Motor neuron (in vitro differentiated cells): ENCODE data around the gene ESRRG. TPM values are rescaled to one million over a fixed set of nuclear protein-coding genes. Genes with fewer than 3 reads are reported as not detected.

ENCODE experiments used
- ATAC-seq, 8 experiments: fragments of 200-7000 bp; cut with Tn5 transposase; replicated peaks in 6 of 8; 2 replicates each; pipeline ENCODE4 v1.8.0; 2021; ENCODE audit warnings: mild to moderate bottlenecking in 8 of 8, moderate library complexity in 8 of 8
- H3K27ac ChIP-seq, 2 donors: fragments of 250-450 bp; sonication (Bioruptor Pico); 2 replicates each; pipeline ENCODE4 v1.9.0; 2021; ENCODE audit warnings: antibody characterized with exemption in 2 of 2, mild to moderate bottlenecking in 2 of 2, moderate library complexity in 1 of 2
- H3K4me1 ChIP-seq, 2 donors: fragments of 250-450 bp; sonication (Bioruptor Pico); replicated peaks in 1 of 2; 2 replicates each; pipeline ENCODE4 v1.6.1; 2021; ENCODE audit warnings: antibody characterized with exemption in 2 of 2, mild to moderate bottlenecking in 2 of 2, moderate library complexity in 1 of 2
- H3K4me3 ChIP-seq, 5 donors: fragments of 250-450 bp; sonication (Bioruptor Pico); 2 replicates each; pipeline ENCODE4 v1.9.0; 2021; ENCODE audit warnings: antibody characterized with exemption in 5 of 5, mild to moderate bottlenecking in 5 of 5, moderate library complexity in 4 of 5
- WGBS, 10 experiments: fragments of 450-650 bp; shearing (Covaris generic); methylation state at CpG; one replicate each; pipeline ENCODE4 v1.0.0; 2022; 5-methylcytosine and 5-hydroxymethylcytosine counted together
- in situ Hi-C, 9 experiments: fragments of 400-800 bp; cut with MboI; loops; one replicate each; pipeline ENCODE4 v1.15.0; 2021; ENCODE audit warnings: low sequenced_read_pairs in 9 of 9, low pct_unique_long_range_greater_than_20kb in 2 of 9; ENCODE audit not compliant: unreplicated experiment in 9 of 9
- total RNA-seq, 8 experiments: library from RNA; unstranded; fragments of 300-600 nt; gene quantifications; 2 replicates each; pipeline versions ENCODE4 v1.2.3 to v1.2.4, GENCODE V29; 2022

The ESRRG gene
- total RNA-seq, 8 experiments from 2014 or later, result 0.31 to 67.1 (median 32.6) TPM

DNA sequence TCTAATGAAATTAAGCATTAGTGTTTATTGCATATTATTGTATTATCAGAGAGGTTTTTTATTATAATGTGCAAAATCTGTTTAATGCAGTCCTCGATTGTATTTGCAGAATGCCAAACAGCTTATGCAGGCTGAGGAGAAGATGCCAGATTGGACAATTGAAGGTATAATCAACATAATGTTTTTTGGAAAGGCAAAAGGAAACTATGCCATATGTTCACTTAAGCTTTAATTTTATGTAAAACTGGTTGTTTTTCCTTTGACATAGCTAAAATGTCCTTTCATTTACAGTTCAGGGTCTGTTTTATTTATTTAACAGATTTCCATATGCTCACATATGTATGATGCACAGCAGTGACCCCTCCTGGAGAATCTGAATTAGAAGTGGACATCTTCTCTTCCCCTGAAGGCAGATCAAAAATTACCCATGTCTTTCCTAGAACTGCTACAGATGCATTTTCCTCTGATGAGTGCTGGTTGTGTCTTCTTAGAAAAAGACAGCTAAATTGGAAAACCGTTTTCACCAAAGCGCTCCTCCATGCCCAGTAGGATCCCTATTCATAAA, 156.5 kb downstream of the ESRRG start:
- Histone ChIP-seq H3K4me1 (peaks cover 0 to 27% of the 10 kb centered on the region in 2 donors), H3K4me3 (no peak overlapping the region), H3K27ac (no peak overlapping the region)
- ATAC-seq, result peak in 2 of 8 experiments; percentile 22 to 82
- in situ Hi-C loops, result no loop called here
- 0 to 90% (median 48%) methylated on average over 1 to 3 of the region's 3 CpGs for WGBS, 10 experiments

- H3K4me1 ChIP-seq, result peaks cover 4 to 39% of the 10 kb centered on the region in 2 donors
- WGBS, 10 experiments, result 36 to 75% (median 48%) methylated on average over 1 to 8 of the region's 8 CpGs; no CpG with 5 or more reads in 1 of the 10 experiments
- in situ Hi-C loops, result no loop called here
- H3K4me3 ChIP-seq, result no peak overlapping the region
- no peak overlapping the region for H3K27ac ChIP-seq
- ATAC-seq, result peak in 4 of 8 experiments; percentile 27 to 52 (median 42)
These were observed 160.1 kb downstream of the ESRRG start for GRCh38 chr1:216563087-216563486.

DNA sequence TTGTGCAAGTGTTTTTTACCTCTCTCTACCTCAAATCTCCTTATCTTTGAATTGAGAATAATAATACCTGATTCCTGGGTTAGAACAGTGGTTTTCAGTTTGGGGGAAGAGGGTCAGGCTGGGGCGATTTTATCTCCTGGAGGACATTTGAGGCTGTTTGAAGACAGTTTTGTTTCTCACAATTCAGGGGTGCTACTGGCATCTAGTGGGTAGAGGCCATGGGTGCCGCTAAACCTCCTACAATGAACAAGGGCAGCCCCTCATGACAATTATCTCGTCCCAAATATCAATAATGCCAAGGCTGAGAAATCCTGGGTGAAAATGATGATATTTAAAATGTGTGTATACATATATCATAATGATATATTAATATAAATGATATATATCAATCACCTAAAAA, 160.8 kb downstream of the ESRRG start:
- WGBS, 10 experiments, result 0 to 93% (median 43%) methylated on average over 1 to 3 of the region's 3 CpGs; no CpG with 5 or more reads in 3 of the 10 experiments
- in situ Hi-C loops, result no loop called here
- H3K4me3 ChIP-seq, result no peak overlapping the region
- H3K27ac ChIP-seq, result no peak overlapping the region
- H3K4me1 ChIP-seq, result peaks cover 4 to 39% of the 10 kb centered on the region in 2 donors
- ATAC-seq, result no peak

DNA sequence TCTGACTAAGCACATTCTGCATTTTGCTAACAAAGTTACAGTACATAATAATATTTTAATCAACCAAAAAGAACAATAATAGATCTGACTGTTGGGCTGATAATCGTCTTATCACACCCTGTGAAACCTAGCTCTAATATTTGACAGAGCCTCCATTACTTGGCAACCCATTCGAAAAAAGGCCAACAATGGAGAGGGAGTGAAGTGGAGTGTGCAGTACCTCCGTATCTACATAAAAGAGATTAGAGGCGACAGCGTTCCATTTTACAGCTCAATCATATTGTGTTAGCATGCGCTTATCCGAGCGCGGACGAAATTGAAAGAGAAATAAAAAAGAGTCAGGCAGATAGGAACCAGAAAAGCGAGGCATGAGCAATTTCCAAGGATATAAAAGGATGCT, 162.7 kb downstream of the ESRRG start:
- in situ Hi-C loops, result no loop called here
- peaks cover 7 to 47% of the 10 kb centered on the region in 2 donors for H3K4me1 ChIP-seq
- peak in 3 of 8 experiments; percentile 76 to 80 (median 79) for ATAC-seq
- no peak overlapping the region for H3K4me3 ChIP-seq
- WGBS, 10 experiments, result 17 to 80% (median 52%) methylated on average over 4 to 11 of the region's 11 CpGs
- H3K27ac ChIP-seq, result no peak overlapping the region

DNA sequence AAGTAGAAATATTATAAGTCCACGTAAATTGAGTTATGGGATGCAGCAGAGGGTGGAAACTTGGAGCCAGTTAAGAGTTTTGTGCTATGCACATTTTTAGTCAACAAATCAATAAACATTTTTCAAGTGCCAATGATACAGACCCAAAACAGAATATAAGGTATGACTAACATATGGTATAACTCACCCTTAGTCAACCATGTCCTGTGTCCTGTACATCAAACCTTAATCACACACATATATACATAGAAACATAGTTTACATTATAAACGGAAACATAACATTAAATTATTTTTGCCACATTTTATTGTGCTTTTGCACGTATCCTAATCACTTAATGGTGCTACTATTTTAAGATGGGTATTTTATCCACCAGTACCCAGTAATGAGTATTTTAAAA, 163.9 kb downstream of the ESRRG start:
- in situ Hi-C loops, result no loop called here
- Histone ChIP-seq H3K4me1 (peaks cover 14 to 50% of the 10 kb centered on the region in 2 donors), H3K4me3 (no peak overlapping the region), H3K27ac (no peak overlapping the region)
- 21 to 100% (median 83%) methylated on average over 2 to 3 of the region's 3 CpGs for WGBS, 10 experiments
- ATAC-seq, result no peak

DNA sequence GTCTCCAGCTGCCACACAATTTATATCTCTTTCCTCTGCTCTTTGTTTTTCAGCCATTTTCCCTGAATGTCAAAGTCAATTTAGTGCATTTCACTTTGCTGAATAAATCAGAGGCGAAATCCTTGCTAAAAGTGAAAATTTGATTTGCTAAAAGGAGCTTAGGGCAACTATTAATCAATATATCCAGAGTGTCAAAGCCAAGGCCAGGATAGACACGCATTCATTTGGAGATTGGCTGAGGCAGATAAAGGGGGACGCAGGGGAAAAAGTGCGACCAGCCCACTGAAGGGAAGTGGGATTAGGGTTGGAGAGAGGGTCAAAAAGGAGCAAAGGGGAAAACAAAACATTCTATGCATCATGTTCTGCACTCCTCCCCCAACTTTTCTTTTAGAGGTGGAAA, 167.6 kb downstream of the ESRRG start:
- in situ Hi-C loops, result no loop called here

DNA sequence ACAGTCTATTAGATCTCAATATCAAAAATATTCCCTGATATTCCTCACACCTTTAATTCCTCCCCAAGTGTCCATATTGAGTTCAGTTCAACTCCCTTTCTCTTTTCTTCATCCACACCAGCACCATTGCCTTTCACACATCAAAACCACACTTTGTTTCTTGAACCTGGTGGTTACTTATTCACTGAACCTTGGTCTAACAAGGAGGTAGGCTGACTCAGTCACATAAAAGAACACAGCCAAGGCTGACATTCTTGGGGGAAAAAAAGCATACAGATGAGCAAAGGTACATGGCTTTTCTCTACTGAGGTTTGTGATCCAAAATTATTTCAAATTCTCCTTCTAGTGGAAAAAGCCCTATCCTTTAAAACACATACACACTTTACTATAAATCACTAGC, 168.3 kb downstream of the ESRRG start:
- ATAC-seq, result no peak
- Histone ChIP-seq H3K4me1 (peaks cover 10 to 34% of the 10 kb centered on the region in 2 donors), H3K4me3 (no peak overlapping the region), H3K27ac (no peak overlapping the region)
- in situ Hi-C loops, result no loop called here

More for the DNA sequence above, 167.6 kb downstream of the ESRRG start:
- Histone ChIP-seq H3K4me3 (no peak overlapping the region), H3K27ac (no peak overlapping the region), H3K4me1 (peaks cover 13 to 35% of the 10 kb centered on the region in 2 donors)
- ATAC-seq, result peak in 2 of 8 experiments; percentile 10 to 16
- 19 to 75% (median 49%) methylated on average over 1 to 4 of the region's 4 CpGs; no CpG with 5 or more reads in 1 of the 10 experiments for WGBS, 10 experiments

- no peak for ATAC-seq
- in situ Hi-C loops, result no loop called here
- H3K27ac ChIP-seq, result no peak overlapping the region
- WGBS, 10 experiments, result 18 to 100% (median 93%) methylated on average over 1 to 3 of the region's 3 CpGs; no CpG with 5 or more reads in 1 of the 10 experiments
- H3K4me1 ChIP-seq, result peaks cover 10 to 42% of the 10 kb centered on the region in 2 donors
- no peak overlapping the region for H3K4me3 ChIP-seq
These were observed 169.5 kb downstream of the ESRRG start for GRCh38 chr1:216553766-216554165.

DNA sequence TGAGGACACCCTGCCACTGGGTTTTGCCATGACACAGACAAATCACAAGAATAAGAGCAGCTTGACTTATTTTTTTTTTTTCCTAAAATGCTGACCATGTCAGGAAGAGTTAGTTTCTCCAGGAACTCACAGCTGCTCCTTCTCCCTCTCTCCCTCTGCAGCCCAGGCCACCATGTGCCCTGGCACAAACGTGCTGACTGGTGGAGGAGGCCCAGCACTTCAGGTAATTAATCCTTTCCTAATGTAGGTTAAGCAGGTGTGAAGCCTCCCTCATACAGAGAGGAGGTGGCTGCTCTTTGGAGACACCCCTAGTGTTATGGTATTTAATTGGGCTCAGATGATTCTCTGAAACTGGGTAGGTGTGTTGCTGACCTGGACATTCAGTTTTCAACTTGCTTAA, 170.2 kb downstream of the ESRRG start:
- Histone ChIP-seq H3K4me1 (peaks cover 10 to 44% of the 10 kb centered on the region in 2 donors), H3K4me3 (no peak overlapping the region), H3K27ac (no peak overlapping the region)
- WGBS, 10 experiments, result 50% methylated on average over 1 of the region's 1 CpG; no CpG with 5 or more reads in 9 of the 10 experiments
- in situ Hi-C loops, result no loop called here
- no peak for ATAC-seq

DNA sequence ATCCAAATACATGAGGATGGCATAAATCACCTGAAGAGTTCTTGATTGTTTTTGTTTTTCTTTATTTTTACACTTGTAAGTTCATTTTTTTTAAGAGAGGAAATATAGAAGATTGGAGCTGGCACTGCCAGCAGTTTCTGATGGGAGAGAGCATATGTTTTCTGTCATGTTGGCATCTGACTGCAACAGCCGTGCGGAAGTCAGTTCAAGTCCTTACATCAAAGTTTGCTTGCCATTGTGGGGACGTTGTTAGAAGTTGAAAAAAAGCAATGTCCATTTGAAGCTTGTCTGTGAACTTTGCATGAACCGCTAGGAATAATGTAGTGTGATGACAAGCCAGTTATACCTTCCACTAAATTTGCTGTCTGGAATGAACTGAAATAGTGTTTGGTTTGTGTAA, 173.4 kb downstream of the ESRRG start:
- peak in 1 of 8 experiments; percentile 62 for ATAC-seq
- Histone ChIP-seq H3K27ac (no peak overlapping the region), H3K4me3 (no peak overlapping the region), H3K4me1 (peaks cover 2 to 26% of the 10 kb centered on the region in 2 donors)
- 44 to 79% (median 68%) methylated on average over 1 to 4 of the region's 4 CpGs for WGBS, 10 experiments
- in situ Hi-C loops, result no loop called here

- in situ Hi-C loops, result no loop called here
- Histone ChIP-seq H3K4me1 (no peaks in the 10 kb centered on the region), H3K27ac (no peak overlapping the region), H3K4me3 (no peak overlapping the region)
- no peak for ATAC-seq
- WGBS, 10 experiments, result 0 to 90% (median 63%) methylated on average over 1 to 2 of the region's 2 CpGs; no CpG with 5 or more reads in 1 of the 10 experiments
These were observed 180.5 kb downstream of the ESRRG start for GRCh38 chr1:216542741-216543140.

DNA sequence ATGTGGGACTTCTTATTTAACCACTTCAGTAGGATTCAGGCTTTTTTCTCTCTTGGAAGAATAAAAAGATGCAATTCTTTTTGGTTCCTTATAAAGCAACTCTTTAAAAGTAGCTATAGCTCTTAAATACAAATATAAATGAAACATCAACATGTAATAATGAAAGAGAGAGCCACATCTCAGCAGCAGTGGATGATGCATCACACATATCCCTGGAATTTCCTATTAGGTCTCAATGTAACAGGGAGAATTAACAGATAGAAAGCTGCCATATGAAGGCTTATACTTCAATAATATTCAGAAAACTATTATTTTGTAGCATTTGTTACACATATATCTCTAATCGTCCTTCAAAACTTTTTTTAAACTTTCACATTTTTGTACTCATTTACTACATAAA, 181.0 kb downstream of the ESRRG start:
- ATAC-seq, result no peak
- in situ Hi-C loops, result no loop called here
- 0 to 100% (median 57%) methylated on average over 1 of the region's 1 CpG; no CpG with 5 or more reads in 1 of the 10 experiments for WGBS, 10 experiments
- Histone ChIP-seq H3K4me1 (no peaks in the 10 kb centered on the region), H3K4me3 (no peak overlapping the region), H3K27ac (no peak overlapping the region)

GRCh38 chr1:216535751-216536150, 187.5 kb downstream of the ESRRG start:
- in situ Hi-C loops, result no loop called here
- 0 to 89% (median 78%) methylated on average over 2 of the region's 2 CpGs for WGBS, 10 experiments
- Histone ChIP-seq H3K4me1 (peaks cover 10 to 45% of the 10 kb centered on the region in 2 donors), H3K27ac (no peak overlapping the region), H3K4me3 (no peak overlapping the region)
- no peak for ATAC-seq

- Histone ChIP-seq H3K4me3 (no peak overlapping the region), H3K4me1 (peaks cover 10 to 52% of the 10 kb centered on the region in 2 donors), H3K27ac (no peak overlapping the region)
- ATAC-seq, result no peak
- in situ Hi-C loops, result no loop called here
- WGBS, 10 experiments, result 25 to 100% (median 76%) methylated on average over 1 of the region's 1 CpG; no CpG with 5 or more reads in 2 of the 10 experiments
These were observed 188.2 kb downstream of the ESRRG start for GRCh38 chr1:216535059-216535458.
